Heart left ventricle (tissue), 16 donors: ENCODE data around the gene VPS54. TPM values are rescaled to one million over a fixed set of nuclear protein-coding genes. Genes with fewer than 3 reads are reported as not detected.

Experiments
- ATAC-seq, 4 donors: fragments of 200-7000 bp; cut with Tn5 transposase; one replicate each; pipeline ENCODE4 v1.9.1; 2020 to 2022; ENCODE audit warnings: moderate library complexity in 4 of 4, mild to moderate bottlenecking in 3 of 4, moderate number of reproducible peaks in 1 of 4
- DNase-seq, 5 donors: peaks; one replicate each; pipeline ENCODE4 v3.0.0-alpha.2; 2020
- H3K27ac ChIP-seq, 12 donors: fragments of 200-600 bp; sonication (generic) in 4 of 12; one replicate each; pipeline versions ENCODE4 v1.5.0 to v1.8.0; 2016 to 2022; ENCODE audit warnings: mild to moderate bottlenecking in 2 of 12
- H3K27me3 ChIP-seq, 9 donors: fragments of 200-600 bp; sonication (generic) in 2 of 9; one replicate each; pipeline versions ENCODE4 v1.5.1 to v1.8.0; 2016 to 2022; ENCODE audit warnings: mild to moderate bottlenecking in 3 of 9
- H3K36me3 ChIP-seq, 9 donors: fragments of 200-600 bp; sonication (generic) in 2 of 9; one replicate each; pipeline versions ENCODE4 v1.5.0 to v1.8.0; 2018 to 2022; ENCODE audit warnings: mild to moderate bottlenecking in 2 of 9
- H3K4me1 ChIP-seq, 12 donors: fragments of 200-600 bp; sonication (generic) in 4 of 12; one replicate each; pipeline versions ENCODE4 v1.5.0 to v1.8.0; 2016 to 2022; ENCODE audit warnings: mild to moderate bottlenecking in 3 of 12
- H3K4me3 ChIP-seq, 12 donors: fragments of 200-600 bp; sonication (generic) in 4 of 12; one replicate each; pipeline versions ENCODE4 v1.5.0 to v1.8.0; 2017 to 2022; ENCODE audit warnings: mild to moderate bottlenecking in 9 of 12, moderate library complexity in 4 of 12
- H3K9me3 ChIP-seq, 12 donors: fragments of 200-600 bp; sonication (generic) in 4 of 12; one replicate each; pipeline versions ENCODE4 v1.5.0 to v1.8.0; 2016 to 2022; ENCODE audit warnings: mild to moderate bottlenecking in 1 of 12
- CTCF ChIP-seq, 12 donors: fragments of 200-600 bp; sonication (generic) in 4 of 12; IDR thresholded peaks; one replicate each; pipeline versions ENCODE4 v1.5.0 to v1.8.0; 2018 to 2022; ENCODE audit warnings: antibody characterized with exemption in 12 of 12, mild to moderate bottlenecking in 5 of 12
- POLR2A ChIP-seq, 2 donors: fragments of 450-650 bp; IDR thresholded peaks; one replicate each; pipeline ENCODE4 v1.6.1; 2017; ENCODE audit warnings: antibody characterized with exemption in 2 of 2, mild to moderate bottlenecking in 2 of 2, moderate library complexity in 2 of 2
- WGBS, 4 donors: extraction: QIAGEN DNeasy Blood & Tissue Kit in 2 of 4; methylation state at CpG; one replicate each; pipeline versions ENCODE4 v1.1.5 to v1.1.7; 2013 to 2018; 5-methylcytosine and 5-hydroxymethylcytosine counted together
- intact Hi-C, 10 donors: fragments of 100-400 bp; cut with DNase I; formaldehyde crosslinking; loops; one replicate each; pipeline versions ENCODE4 v1.11.1 to v1.14.2; 2022
- polyA plus RNA-seq, 2 donors: library from polyadenylated mRNA; stranded (reverse); fragments of 200-250 nt; gene quantifications; one replicate each; pipeline ENCODE4 v1.2.3, GENCODE V29; 2013
- total RNA-seq, 9 donors: library from RNA; depleted of rRNA in 2 of 9; stranded (reverse); fragments of >200 nt in 2 of 9; fragmentation: NEBNext Ultra II Directional in 3 of 9; extraction: Animal tissue kit (Norgen Biotek cat#: 25700) in 3 of 9; gene quantifications; one replicate each; pipeline versions ENCODE4 v1.1.0 to v1.2.4, GENCODE V29; 2016 to 2023
- donor health status: ischemic (EF 13 %, LVEDD 7.1; RV severe dilation, severe dysfunction).
- donor health status: healthy with polysubstance abuse.
- donor health status: DM: no; HTN: yes; CAD: no.
- donor health status: DM: no; HTN: no; CAD: no.
- donor health status: ischemic (EF 25% LVEDD 6.9; RV normal size, moderate dysfunction).
- donor health status: ischemic (EF 25% LVEDD 5.7; RV mildly dilated, moderate dysfunction).
- donor health status: healthy.
- donor health status: DM: yes; HTN: yes; CAD: no.
- donor health status: ischemic (EF 35%, LVEDD 5.7; RV mildly dilated, moderate dysfunction).
- donor health status: nonischemic (EF 11% LVEDD 7.7; RV severe dilation, severe dysfunction).
- donor health status: DM: yes; HTN: yes; CAD: no.
- donor health status: PGD.
- donor health status: ischemic (EF 29% LVEDD 5.4; RV normal size, mild dysfunction).
- donor health status: nonischemic (EF 23%, LVEDD 6.1; RV moderate dilation, normal function).

VPS54 gene
- total and polyA plus RNA-seq, 11 donors: 6.4 to 14.0 (median 9.4) TPM

GRCh38 chr2:63981702-63982103 lies 37.5 kb downstream of the VPS54 start:
- Histone ChIP-seq H3K4me3 (no peak overlapping the region), H3K36me3 (peaks cover 0 to 62% (median 45%) of the 10 kb centered on the region in 9 donors), H3K27me3 (no peaks in the 10 kb centered on the region), H3K9me3 (no peaks in the 10 kb centered on the region), H3K27ac (no peak overlapping the region), H3K4me1 (peaks cover 0 to 22% (median 6%) of the 10 kb centered on the region in 12 donors)
- no peak for TF ChIP-seq CTCF (IDR thresholded peaks at IDR 0.05)
- no peak for TF ChIP-seq POLR2A (IDR thresholded peaks at IDR 0.05)
- ATAC-seq (no peak), DNase-seq (no peak)
- WGBS, 4 donors: 90 to 94% (median 92%) methylated on average over 3 of the region's 3 CpGs
- intact Hi-C loops: no loop called here

- peaks cover 0 to 67% (median 48%) of the 10 kb centered on the region in 9 donors for H3K36me3 ChIP-seq
- no peak for ATAC-seq
Measured at GRCh38 chr2:63980794-63981193, 38.4 kb downstream of the VPS54 start.

GRCh38 chr2:63977904-63978303 lies 41.3 kb downstream of the VPS54 start:
- Histone ChIP-seq H3K36me3 (peaks cover 0 to 93% (median 73%) of the 10 kb centered on the region in 9 donors), H3K27ac (no peak overlapping the region), H3K4me1 (no peaks in the 10 kb centered on the region), H3K4me3 (no peak overlapping the region), H3K27me3 (no peaks in the 10 kb centered on the region), H3K9me3 (no peaks in the 10 kb centered on the region)
- no peak for DNase-seq
- intact Hi-C loops: no loop called here
- WGBS, 4 donors: 90 to 98% (median 94%) methylated on average over 5 of the region's 5 CpGs
- no peak for TF ChIP-seq CTCF (IDR thresholded peaks at IDR 0.05)
- TF ChIP-seq POLR2A (IDR thresholded peaks at IDR 0.05): no peak
- ATAC-seq: no peak

More at GRCh38 chr2:63980794-63981193, 38.4 kb downstream of the VPS54 start:
- TF ChIP-seq CTCF (IDR thresholded peaks at IDR 0.05): no peak
- TF ChIP-seq POLR2A (IDR thresholded peaks at IDR 0.05): no peak
- Histone ChIP-seq H3K9me3 (no peaks in the 10 kb centered on the region), H3K27ac (no peak overlapping the region), H3K4me3 (no peak overlapping the region), H3K27me3 (no peaks in the 10 kb centered on the region), H3K4me1 (peaks cover 0 to 14% (median 6%) of the 10 kb centered on the region in 12 donors)
- DNase-seq: no peak
- intact Hi-C loops: no loop called here

GRCh38 chr2:63976125-63976510 lies 43.1 kb downstream of the VPS54 start:
- TF ChIP-seq POLR2A (IDR thresholded peaks at IDR 0.05): no peak
- TF ChIP-seq CTCF (IDR thresholded peaks at IDR 0.05): no peak
- ATAC-seq: no peak
- no peak for DNase-seq
- no peaks in the 10 kb centered on the region for H3K9me3 ChIP-seq
- no peaks in the 10 kb centered on the region for H3K27me3 ChIP-seq
- intact Hi-C loops: no loop called here
- no peak overlapping the region for H3K27ac ChIP-seq
- H3K36me3 ChIP-seq: peaks cover 0 to 93% (median 72%) of the 10 kb centered on the region in 9 donors
- no peak overlapping the region for H3K4me3 ChIP-seq
- WGBS, 4 donors: 88 to 99% (median 98%) methylated on average over 7 of the region's 7 CpGs
- no peaks in the 10 kb centered on the region for H3K4me1 ChIP-seq
